Kidney (tissue), 14 donors: ENCODE measurements around the gene MYO7A. TPM values are rescaled to one million over a fixed set of nuclear protein-coding genes. Genes with fewer than 3 reads are reported as not detected.

ENCODE experiments used
- DNase-seq, 5 donors: peaks; one replicate each; pipeline ENCODE4 v3.0.0-alpha.2; 2013 to 2020
- FAIRE-seq: peaks from 2 replicates; lab custom pipeline; 2012; peaks lifted over from hg19 to GRCh38; lab: Jason Lieb, UNC
- H3K27ac ChIP-seq, 2 donors: one replicate each; pipeline ENCODE4 v1.7.0; 2013; ENCODE audit warnings: low read depth in 2 of 2, low read length in 2 of 2, inconsistent platforms in 1 of 2
- H3K27me3 ChIP-seq: one replicate; pipeline ENCODE4 v1.7.1; 2013; ENCODE audit warnings: low read length, inconsistent platforms; ENCODE audit not compliant: control insufficient read depth, insufficient read depth
- H3K36me3 ChIP-seq, 3 donors: one replicate each; pipeline versions ENCODE4 v1.7.0 to v1.7.1; 2013; ENCODE audit warnings: low read length in 3 of 3, control low read depth in 1 of 3, inconsistent platforms in 1 of 3; ENCODE audit not compliant: insufficient read depth in 3 of 3, control insufficient read depth in 2 of 3
- H3K4me1 ChIP-seq, 3 donors: one replicate each; pipeline versions ENCODE4 v1.7.0 to v1.7.1; 2013; ENCODE audit warnings: low read length in 3 of 3, inconsistent platforms in 1 of 3, low read depth in 1 of 3; ENCODE audit not compliant: control insufficient read depth in 2 of 3, insufficient read depth in 2 of 3
- H3K4me3 ChIP-seq, 3 donors: one replicate each; pipeline versions ENCODE4 v1.7.0 to v1.8.1; 2013; ENCODE audit warnings: low read length in 3 of 3, control low read depth in 1 of 3, inconsistent platforms in 1 of 3
- H3K9ac ChIP-seq, 3 donors: one replicate each; pipeline versions ENCODE4 v1.7.0 to v1.7.1; 2013; ENCODE audit warnings: low read length in 3 of 3, control low read depth in 1 of 3, inconsistent platforms in 1 of 3
- H3K9me3 ChIP-seq, 3 donors: one replicate each; pipeline versions ENCODE4 v1.7.0 to v1.7.1; 2013; ENCODE audit warnings: low read length in 3 of 3, control low read depth in 1 of 3, inconsistent platforms in 1 of 3; ENCODE audit not compliant: control insufficient read depth in 2 of 3, insufficient read depth in 1 of 3
- intact Hi-C: fragments of 100-400 bp; cut with DNase I; formaldehyde crosslinking; loops from one replicate; pipeline ENCODE4 v1.11.1; 2022
- polyA plus RNA-seq: library from polyadenylated mRNA; stranded (reverse); fragments of 350-450 nt; fragmentation: Illumina TruSeq; extraction: RNeasy Lipid Tissue Mini Kit (QIAGEN cat#74804); gene quantifications from one replicate; pipeline ENCODE4 v1.2.3, GENCODE V29; 2014; ENCODE audit warnings: low read depth, low replicate concordance; ENCODE audit not compliant: insufficient read depth
- total RNA-seq: library from RNA; stranded (reverse); fragmentation: NEBNext Ultra II Directional; extraction: Animal tissue kit (Norgen Biotek cat#: 25700); gene quantifications from one replicate; pipeline ENCODE4 v1.2.1, GENCODE V29; 2021
- TF ChIP-seq, protein P1 (sequence below): IDR thresholded peaks from 3 replicates; pipeline ENCODE4 v1.5.1; 2012; ENCODE audit warnings: mild to moderate bottlenecking, moderate library complexity, borderline replicate concordance; ENCODE audit not compliant: insufficient read depth; ENCODE audit errors: extremely low read depth
- donor health status: control.
- donor health status: control.
- donor health status: control.
- donor health status: control.
- donor health status: control.
- donor health status: DM: yes; HTN: yes; CAD: no.
- donor health status: Normal renal cell carcinoma (clear cell type).

MYO7A gene
- total and polyA plus RNA-seq, 2 donors from 2014 or later = 6.1 to 10.7 TPM

DNA sequence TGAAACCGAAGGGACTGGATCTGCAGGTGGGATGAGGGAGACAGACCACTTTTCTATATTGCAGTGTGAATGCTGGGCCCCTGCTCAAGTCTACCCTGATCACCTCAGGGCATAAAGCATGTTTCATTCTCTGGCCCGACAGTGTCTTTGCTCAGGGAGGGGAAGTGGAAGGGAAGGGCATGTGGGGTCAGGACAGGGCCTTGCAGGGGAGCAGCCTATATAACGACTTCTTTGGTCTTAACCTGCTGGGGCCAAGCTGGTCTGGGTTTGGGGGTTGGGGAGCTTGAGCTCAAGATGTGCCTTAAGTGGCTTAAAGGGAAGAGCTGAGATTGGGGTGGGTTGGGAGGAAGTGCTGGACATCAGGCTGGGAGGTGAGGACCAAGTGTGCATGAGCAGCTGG is 87.1 kb downstream of the MYO7A start:
- intact Hi-C loops = no loop called here
- Histone ChIP-seq H3K9me3 (no peaks in the 10 kb centered on the region), H3K9ac (no peak overlapping the region), H3K4me3 (no peak overlapping the region), H3K27ac (no peak overlapping the region), H3K36me3 (no peaks in the 10 kb centered on the region), H3K27me3 (no peaks in the 10 kb centered on the region), H3K4me1 (no peaks in the 10 kb centered on the region)
- DNase-seq = no peak
- no peak for FAIRE-seq
- TF ChIP-seq, protein P1, sequence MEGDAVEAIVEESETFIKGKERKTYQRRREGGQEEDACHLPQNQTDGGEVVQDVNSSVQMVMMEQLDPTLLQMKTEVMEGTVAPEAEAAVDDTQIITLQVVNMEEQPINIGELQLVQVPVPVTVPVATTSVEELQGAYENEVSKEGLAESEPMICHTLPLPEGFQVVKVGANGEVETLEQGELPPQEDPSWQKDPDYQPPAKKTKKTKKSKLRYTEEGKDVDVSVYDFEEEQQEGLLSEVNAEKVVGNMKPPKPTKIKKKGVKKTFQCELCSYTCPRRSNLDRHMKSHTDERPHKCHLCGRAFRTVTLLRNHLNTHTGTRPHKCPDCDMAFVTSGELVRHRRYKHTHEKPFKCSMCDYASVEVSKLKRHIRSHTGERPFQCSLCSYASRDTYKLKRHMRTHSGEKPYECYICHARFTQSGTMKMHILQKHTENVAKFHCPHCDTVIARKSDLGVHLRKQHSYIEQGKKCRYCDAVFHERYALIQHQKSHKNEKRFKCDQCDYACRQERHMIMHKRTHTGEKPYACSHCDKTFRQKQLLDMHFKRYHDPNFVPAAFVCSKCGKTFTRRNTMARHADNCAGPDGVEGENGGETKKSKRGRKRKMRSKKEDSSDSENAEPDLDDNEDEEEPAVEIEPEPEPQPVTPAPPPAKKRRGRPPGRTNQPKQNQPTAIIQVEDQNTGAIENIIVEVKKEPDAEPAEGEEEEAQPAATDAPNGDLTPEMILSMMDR = no peak

DNA sequence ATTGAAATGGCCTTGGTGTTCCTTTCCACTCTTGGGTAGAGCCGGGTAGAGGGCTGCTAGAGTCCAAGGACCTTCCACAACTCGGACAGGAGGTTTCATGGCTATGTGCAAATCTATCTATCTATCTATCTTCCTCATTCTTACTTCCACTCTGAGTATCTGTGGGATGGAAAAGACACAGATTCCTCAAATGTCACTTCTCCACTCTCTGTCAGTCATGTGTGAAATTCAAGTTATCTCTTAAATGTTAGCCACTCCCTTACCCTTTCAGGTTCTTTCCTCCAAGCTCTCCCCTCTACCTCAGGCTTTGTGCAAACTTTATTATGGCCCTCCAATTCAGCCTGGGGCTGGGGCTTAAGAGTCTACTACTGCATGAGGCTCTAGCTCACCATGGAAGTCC is 89.1 kb downstream of the MYO7A start:
- H3K4me1 ChIP-seq = no peaks in the 10 kb centered on the region
- FAIRE-seq = no peak
- H3K27ac ChIP-seq = no peak overlapping the region

DNA sequence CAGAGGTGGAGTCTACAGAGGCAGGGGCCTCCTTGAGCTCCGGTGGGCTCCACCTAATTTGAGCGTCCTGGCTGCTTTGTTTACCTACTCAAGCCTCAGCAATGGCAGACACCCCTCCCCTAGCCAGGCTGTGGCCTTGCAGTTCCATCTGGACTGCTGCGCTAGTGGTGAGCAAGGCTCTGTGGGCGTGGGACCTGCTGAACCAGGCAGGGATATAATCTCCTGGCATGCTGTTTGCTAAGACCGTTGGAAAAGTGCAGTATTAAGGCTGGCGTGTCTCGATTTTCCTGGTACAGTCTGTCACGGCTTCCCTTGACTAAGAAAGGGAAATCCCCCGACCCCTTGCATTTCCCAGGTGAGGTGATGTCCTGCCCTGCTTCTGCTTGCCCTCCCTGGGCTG is 95.8 kb downstream of the MYO7A start:
- Histone ChIP-seq H3K27me3 (no peaks in the 10 kb centered on the region), H3K4me3 (no peak overlapping the region), H3K9me3 (no peaks in the 10 kb centered on the region), H3K27ac (no peak overlapping the region), H3K36me3 (no peaks in the 10 kb centered on the region), H3K9ac (no peak overlapping the region), H3K4me1 (peaks cover 0 to 7% (median 0%) of the 10 kb centered on the region in 3 donors)
- no peak for FAIRE-seq
- DNase-seq = no peak
- intact Hi-C loops = no loop called here
- TF ChIP-seq, protein P1 = no peak

More for the DNA sequence above, 89.1 kb downstream of the MYO7A start:
- no peak for DNase-seq
- intact Hi-C loops = no loop called here
- no peak overlapping the region for H3K4me3 ChIP-seq
- no peaks in the 10 kb centered on the region for H3K36me3 ChIP-seq
- no peak overlapping the region for H3K9ac ChIP-seq
- H3K27me3 ChIP-seq = no peaks in the 10 kb centered on the region
- no peaks in the 10 kb centered on the region for H3K9me3 ChIP-seq
- TF ChIP-seq, protein P1 = no peak
